GM18858 (cell line): ENCODE data around the gene LRRC34.

Experiments used
- ATAC-seq: cut with Tn5 transposase; IDR thresholded peaks from one replicate; pipeline ENCODE4 v1.9.1; 2021; ENCODE audit not compliant: unreplicated experiment

LRRC34 gene, protein sequence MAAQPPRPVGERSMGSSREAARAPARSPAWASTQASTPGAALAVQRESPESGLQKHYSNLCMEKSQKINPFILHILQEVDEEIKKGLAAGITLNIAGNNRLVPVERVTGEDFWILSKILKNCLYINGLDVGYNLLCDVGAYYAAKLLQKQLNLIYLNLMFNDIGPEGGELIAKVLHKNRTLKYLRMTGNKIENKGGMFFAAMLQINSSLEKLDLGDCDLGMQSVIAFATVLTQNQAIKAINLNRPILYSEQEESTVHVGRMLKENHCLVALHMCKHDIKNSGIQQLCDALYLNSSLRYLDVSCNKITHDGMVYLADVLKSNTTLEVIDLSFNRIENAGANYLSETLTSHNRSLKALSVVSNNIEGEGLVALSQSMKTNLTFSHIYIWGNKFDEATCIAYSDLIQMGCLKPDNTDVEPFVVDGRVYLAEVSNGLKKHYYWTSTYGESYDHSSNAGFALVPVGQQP

DNA sequence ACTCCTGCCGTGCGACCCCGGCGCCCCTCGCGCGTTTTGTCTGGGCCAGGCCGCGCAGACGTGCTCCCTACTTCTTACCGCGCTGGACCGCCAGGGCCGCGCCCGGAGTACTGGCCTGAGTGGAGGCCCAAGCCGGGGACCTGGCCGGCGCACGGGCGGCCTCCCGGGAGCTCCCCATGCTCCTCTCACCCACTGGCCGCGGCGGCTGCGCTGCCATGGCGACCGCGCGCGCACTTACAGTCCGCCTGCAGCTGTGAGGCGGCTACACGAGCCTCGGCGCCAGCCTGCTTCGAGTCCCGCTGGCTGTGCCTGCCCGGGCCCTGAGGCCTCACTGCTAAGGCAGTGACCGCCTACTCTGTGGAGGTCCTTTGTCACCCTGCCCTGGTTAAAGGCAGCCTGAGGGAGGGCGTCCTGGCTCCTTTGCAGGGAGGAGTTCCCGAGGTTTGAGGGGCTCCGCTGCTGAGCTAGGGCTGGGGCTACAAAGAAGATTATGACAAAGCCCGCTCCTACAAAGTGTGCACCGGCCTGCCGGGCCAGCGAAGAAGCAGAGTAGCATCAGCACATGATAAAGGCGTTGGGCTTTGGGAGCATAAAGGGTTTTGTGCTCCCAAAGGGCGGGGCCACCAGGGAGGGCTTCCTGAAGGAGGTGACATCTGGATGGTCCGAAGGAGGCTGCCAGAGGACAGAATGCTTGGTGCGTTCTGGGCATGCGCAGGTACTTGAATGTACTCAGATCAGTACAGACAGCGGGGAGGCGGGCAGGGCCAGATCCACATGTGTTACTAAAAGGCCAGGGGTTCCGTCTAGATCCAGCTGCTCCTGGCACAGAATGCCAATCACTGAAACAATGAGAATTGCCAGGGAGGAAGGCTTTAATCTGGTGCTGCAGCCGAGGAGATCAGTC, at the start of gene LRRC34, which contains the start of gene LRRIQ4:
Gene LRRC34 (minus strand): TSS at position 573 of the 904 bp plus-strand sequence. CDS start 356 bp downstream, at position 217.
Gene LRRIQ4 (plus strand): TSS at position 539 of the 904 bp plus-strand sequence. CDS start 9,052 bp downstream, outside the sequence.
- peak; percentile 49 for ATAC-seq

DNA sequence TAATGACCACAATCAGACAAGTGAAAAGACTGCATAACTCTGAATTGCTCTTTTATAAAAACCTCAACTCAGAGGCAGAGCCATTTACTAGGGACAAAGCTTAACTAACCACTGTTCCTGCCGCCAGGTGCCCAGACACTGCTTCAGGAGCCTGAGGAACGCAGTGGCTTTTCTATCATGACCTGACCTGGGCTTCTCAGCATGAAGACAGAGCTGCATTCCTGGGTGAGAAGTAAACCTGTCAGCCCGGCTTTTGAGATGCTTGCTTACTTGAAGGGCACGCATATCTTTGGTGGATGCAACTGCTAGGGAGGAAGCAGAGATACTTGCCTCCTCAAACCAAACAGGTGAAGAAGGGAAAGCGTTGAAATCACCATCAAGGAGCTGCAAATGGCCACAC, 49.2 kb upstream of the LRRC34 start:
- ATAC-seq = no peak

- no peak for ATAC-seq
Observed at GRCh38 chr3:169857811-169858210, 45.1 kb upstream of the LRRC34 start.

GRCh38 chr3:169855514-169855913, 42.8 kb upstream of the LRRC34 start:
- no peak for ATAC-seq

- ATAC-seq = no peak
Observed at GRCh38 chr3:169850618-169851017, 37.9 kb upstream of the LRRC34 start.

- no peak for ATAC-seq
Observed at GRCh38 chr3:169848741-169849140, 36.0 kb upstream of the LRRC34 start.

DNA sequence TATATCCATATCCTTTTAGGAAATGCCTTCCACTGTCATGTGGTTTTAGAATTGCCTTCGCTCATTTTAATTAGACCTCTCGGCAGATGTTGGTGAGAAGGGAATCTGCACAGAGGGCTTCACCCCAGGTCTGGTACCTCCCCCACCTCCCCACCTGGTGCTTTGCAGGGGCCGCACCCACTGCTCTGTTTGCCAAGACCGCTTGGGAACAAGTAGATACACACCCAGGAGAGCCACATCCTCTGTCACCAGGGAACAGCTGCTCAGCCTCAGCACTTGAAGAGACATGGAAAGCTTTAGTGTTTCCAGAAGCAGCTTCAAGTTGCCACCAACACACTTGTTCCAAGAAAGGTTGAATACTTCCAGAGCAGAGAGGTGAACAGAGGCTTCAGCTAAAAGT, 35.2 kb upstream of the LRRC34 start:
- ATAC-seq = no peak

GRCh38 chr3:169846458-169847193, 33.9 kb upstream of the LRRC34 start:
- ATAC-seq = peak; percentile 98

- ATAC-seq = no peak
Observed at GRCh38 chr3:169842960-169843359, 30.3 kb upstream of the LRRC34 start.

DNA sequence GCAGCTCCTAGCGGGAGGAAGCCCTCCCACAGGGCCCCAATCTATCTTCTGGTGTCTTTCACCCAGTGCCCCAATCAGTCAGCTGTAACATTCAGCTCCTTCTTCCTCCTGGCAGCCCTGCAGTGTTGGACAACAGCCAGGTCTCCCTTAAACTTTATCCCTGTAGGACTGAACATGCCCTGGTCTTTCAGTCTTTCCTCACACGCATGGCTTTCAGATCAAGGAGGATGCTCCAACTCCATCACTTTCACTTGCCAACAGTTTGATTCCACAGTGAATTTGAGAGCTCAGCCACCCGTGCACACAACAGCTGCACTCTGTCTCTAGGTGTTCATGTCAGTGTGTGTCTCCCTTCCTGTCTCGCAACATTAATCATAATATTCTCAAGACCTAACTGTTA, 28.5 kb upstream of the LRRC34 start:
- peak; percentile 79 for ATAC-seq

GRCh38 chr3:169838511-169839030, 25.9 kb upstream of the LRRC34 start:
- no peak for ATAC-seq

DNA sequence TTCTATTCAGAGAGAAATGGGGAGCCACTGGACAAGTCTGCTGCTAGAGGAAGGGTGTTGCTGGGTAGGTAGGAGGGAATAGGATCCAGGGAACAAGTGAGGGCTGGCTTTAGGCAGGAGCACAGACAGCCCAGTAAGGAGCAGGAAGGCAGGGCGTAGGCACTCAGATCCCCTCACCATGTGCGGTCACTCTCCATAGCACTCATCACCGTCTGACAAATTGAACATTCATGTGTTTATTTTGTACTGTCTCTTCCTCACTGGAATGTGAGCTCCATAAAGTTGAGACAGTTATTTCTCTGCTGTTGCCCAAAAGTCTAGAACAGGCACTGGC, 24.2 kb upstream of the LRRC34 start:
- ATAC-seq = no peak

DNA sequence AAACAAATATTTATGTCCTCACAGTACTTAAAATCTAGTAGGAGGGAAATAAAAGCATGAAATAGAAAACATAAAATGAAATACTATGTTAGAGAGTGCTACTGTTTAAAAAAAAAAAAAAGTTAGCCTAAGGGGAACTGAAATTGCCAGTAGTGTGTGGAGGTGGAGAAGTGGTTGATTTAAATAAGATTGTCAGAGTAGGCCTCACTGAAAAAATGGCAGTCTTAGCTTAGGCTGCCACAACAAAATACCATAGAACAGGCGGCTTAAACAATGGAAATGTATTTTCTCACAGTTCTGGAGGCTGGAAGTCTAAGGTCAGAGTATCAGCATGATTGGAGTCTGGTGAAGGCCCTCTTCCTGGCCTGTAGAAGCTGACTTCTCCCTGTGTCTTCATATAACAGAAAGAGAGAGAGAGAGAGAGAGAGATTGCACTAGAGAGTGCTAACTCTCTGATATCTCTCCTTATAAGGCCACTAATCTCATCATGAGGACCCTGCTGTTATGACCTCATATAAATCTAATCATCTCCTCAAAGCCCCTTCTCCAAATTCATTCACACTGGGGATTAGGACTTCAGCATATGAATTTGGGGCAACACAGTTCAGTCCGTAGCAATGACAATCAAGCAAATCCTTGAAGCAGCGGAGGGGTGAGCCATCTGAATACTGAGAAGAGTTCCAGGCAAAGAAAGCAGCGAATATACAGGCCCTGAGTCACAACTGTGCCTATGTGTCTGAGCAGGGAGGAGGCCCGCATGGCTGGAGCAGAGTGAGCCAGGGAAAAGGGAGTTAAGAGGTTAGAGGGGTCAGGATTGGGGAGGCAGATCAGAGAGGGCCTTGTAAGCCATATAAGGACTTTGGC, 23.6 kb upstream of the LRRC34 start:
- ATAC-seq = peak; percentile 82

DNA sequence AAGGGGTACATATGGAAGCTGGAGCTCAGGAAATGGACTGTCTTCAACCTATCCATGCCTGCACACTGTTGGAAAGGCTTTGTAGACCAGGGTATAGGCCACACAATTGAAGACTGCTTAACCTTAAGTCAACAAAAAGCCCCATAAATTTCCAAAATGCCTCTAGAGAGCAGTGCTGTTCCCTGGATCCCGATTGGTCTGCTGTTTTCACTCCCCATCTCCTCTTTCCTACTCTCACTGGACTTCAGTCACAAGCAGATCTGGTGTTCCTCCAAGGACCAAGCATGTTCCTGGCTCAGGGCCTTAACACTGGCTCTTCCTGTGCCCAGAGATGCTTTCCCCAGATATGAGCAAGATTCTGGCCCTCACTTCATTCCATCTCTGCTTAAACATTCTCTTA, 22.8 kb upstream of the LRRC34 start:
- no peak for ATAC-seq

DNA sequence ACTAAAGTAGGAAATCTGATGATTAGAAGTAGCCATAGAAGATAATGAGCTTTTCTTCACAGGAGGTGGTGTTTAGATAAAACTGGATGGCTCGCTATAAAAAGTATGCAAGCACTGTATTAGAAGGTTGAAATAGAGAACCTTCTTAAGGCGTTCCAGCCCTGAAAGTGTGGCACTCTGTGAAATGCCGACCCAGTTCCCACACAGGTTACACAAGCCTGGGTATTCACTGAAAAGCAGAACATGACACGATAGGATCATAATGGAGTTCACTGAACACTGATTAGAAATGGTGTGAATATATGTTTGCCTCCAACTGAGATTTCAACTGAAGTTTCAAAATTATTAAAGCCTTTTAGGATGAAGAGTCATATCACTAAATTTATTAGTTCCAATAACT, 15.0 kb upstream of the LRRC34 start:
- no peak for ATAC-seq

- no peak for ATAC-seq
Observed at GRCh38 chr3:169825316-169825715, 12.6 kb upstream of the LRRC34 start.

DNA sequence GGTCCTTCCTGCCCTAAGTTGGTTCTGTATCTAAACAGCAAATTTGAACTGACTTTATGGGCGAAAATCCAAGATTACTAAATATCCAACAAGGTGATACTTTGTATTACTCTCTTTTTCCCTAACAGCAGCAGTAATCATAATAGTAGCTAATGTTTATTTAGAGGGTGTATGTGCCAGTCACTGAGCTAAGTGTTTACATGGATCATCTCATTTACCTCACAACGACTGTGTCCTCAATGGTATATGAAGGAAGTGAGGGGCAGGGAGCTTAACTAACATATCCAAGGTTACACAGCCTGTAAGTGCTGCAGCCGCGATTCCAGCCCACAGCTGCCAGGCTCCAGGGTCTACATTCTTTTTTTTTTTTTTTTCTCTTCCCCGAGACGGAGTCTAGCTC, 10.3 kb upstream of the LRRC34 start:
- ATAC-seq = no peak

DNA sequence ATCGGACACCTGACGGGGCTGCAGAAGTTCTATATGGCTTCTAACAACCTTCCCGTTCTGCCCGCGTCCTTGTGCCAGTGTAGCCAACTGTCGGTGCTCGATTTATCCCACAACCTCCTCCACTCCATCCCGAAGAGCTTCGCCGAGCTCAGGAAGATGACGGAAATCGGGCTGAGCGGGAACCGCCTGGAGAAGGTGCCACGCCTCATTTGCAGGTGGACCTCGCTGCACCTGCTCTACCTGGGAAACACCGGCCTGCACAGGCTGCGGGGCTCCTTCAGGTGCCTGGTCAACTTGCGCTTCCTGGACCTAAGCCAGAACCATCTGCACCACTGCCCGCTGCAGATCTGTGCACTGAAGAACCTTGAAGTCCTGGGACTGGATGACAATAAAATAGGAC, 9.8 kb upstream of the LRRC34 start:
- ATAC-seq = no peak

GRCh38 chr3:169822091-169822490, 9.4 kb upstream of the LRRC34 start:
- no peak for ATAC-seq

DNA sequence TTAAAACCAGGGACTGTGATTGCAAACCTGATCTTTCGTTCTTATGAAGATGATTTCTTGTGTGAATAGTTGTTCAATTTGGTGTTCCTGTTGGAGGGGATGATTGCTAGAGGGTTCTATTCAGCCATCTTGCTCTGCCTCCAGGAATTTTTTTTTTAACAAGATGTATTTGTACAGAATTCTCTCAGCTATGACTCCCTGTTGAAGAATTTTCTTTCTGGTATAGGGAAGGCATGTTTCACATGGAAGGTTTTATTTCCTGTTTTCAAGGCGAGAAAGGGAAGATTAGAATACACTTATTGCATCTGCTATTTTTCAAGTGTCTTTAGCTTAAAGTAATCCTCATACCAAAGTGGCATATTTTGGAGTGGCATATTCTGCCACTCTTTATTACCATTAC, 5.6 kb upstream of the LRRC34 start:
- no peak for ATAC-seq
